Glomerular endothelial cell (primary cell): Measurements from ENCODE around the gene MAN2A2. TPM values are rescaled to one million over a fixed set of nuclear protein-coding genes. Genes with fewer than 3 reads are reported as not detected.
"Not testable (repeated sequence)": the region's sequence is repeated elsewhere in the genome, so short reads cannot be mapped to it uniquely, and the experiment has no call there.

Source experiments
- DNase-seq: peaks from one replicate; pipeline ENCODE4 v3.0.0-alpha.2; 2011; ENCODE audit warnings: low read depth, low spot score; ENCODE audit errors: extremely low read depth
- total RNA-seq: library from RNA; depleted of rRNA; stranded (reverse); fragments of >200 nt; gene quantifications from 2 replicates; pipeline ENCODE4 v1.2.3, GENCODE V29; 2015

MAN2A2 gene
- total RNA-seq, 1 donor from 2014 or later = 54.5 TPM

- no peak for DNase-seq
These were observed 31.9 kb upstream of the MAN2A2 start for GRCh38 chr15:90871139-90871715.

GRCh38 chr15:90871716-90872485, 31.2 kb upstream of the MAN2A2 start:
- DNase-seq = no peak

GRCh38 chr15:90872486-90873184, 30.5 kb upstream of the MAN2A2 start:
- DNase-seq = no peak

GRCh38 chr15:90873488-90873997, 29.6 kb upstream of the MAN2A2 start:
- DNase-seq = no peak

- no peak for DNase-seq
These were observed 29.0 kb upstream of the MAN2A2 start for GRCh38 chr15:90873998-90874605.

GRCh38 chr15:90874986-90875385, 28.1 kb upstream of the MAN2A2 start:
- DNase-seq = not testable (repeated sequence)

- DNase-seq = no peak
These were observed 27.5 kb upstream of the MAN2A2 start for GRCh38 chr15:90875549-90875981.

GRCh38 chr15:90876046-90876445, 27.1 kb upstream of the MAN2A2 start:
- DNase-seq = no peak

- DNase-seq = no peak
These were observed 26.5 kb upstream of the MAN2A2 start for GRCh38 chr15:90876512-90877170.

- no peak for DNase-seq
These were observed 25.8 kb upstream of the MAN2A2 start for GRCh38 chr15:90877315-90877714.

- DNase-seq = no peak
These were observed 25.1 kb upstream of the MAN2A2 start for GRCh38 chr15:90877996-90878395.

GRCh38 chr15:90878660-90879059, 24.4 kb upstream of the MAN2A2 start:
- DNase-seq = no peak

- no peak for DNase-seq
These were observed 23.3 kb upstream of the MAN2A2 start for GRCh38 chr15:90879730-90880366.

GRCh38 chr15:90880381-90881145, 22.5 kb upstream of the MAN2A2 start:
- no peak for DNase-seq

GRCh38 chr15:90881181-90881977, 21.7 kb upstream of the MAN2A2 start:
- no peak for DNase-seq

- no peak for DNase-seq
These were observed 21.0 kb upstream of the MAN2A2 start for GRCh38 chr15:90881978-90882721.

- DNase-seq = no peak
These were observed 20.1 kb upstream of the MAN2A2 start for GRCh38 chr15:90882781-90883525.
